Keratinocyte (primary cell): ENCODE data around the gene SERTAD1. TPM values are rescaled to one million over a fixed set of nuclear protein-coding genes. Genes with fewer than 3 reads are reported as not detected.
"Not testable (repeated sequence)": the region's sequence is repeated elsewhere in the genome, so short reads cannot be mapped to it uniquely, and the experiment has no call there.

Experiments
- DNase-seq: peaks from one replicate; pipeline ENCODE4 v3.0.0-alpha.2; 2011; ENCODE audit warnings: low read depth, missing footprints, low spot score
- FAIRE-seq: peaks from 2 replicates; lab custom pipeline; 2011; peaks lifted over from hg19 to GRCh38; lab: Jason Lieb, UNC
- H2AFZ ChIP-seq: 2 replicates; pipeline ENCODE4 v1.6.0; 2012; ENCODE audit warnings: low read length, control low read depth, inconsistent platforms; ENCODE audit not compliant: control insufficient read depth
- H3K27ac ChIP-seq: 2 replicates; pipeline ENCODE4 v1.5.1; 2011; ENCODE audit warnings: low read length; ENCODE audit not compliant: control insufficient read depth, insufficient read depth
- H3K27me3 ChIP-seq: 3 replicates; pipeline ENCODE4 v1.6.0; 2011; ENCODE audit warnings: low read length; ENCODE audit not compliant: control insufficient read depth, insufficient read depth; ENCODE audit errors: extremely low read depth
- H3K36me3 ChIP-seq, 2 experiments: 2 replicates in 1 of 2; 3 replicates in 1 of 2; pipeline ENCODE4 v1.5.1; 2011; ENCODE audit warnings: low read length in 2 of 2, mild to moderate bottlenecking in 1 of 2; ENCODE audit not compliant: control insufficient read depth in 2 of 2, insufficient read depth in 2 of 2; ENCODE audit errors: extremely low read depth in 1 of 2
- H3K4me1 ChIP-seq: 3 replicates; pipeline ENCODE4 v1.5.1; 2011; ENCODE audit warnings: low read length; ENCODE audit not compliant: control insufficient read depth, insufficient read depth; ENCODE audit errors: extremely low read depth
- H3K4me2 ChIP-seq: 3 replicates; pipeline ENCODE4 v1.6.0; 2011; ENCODE audit warnings: low read depth, low read length; ENCODE audit not compliant: control insufficient read depth, insufficient read depth; ENCODE audit errors: extremely low read depth
- H3K4me3 ChIP-seq, 3 experiments: fragments of 200-600 bp in 1 of 3; sonication (generic) in 1 of 3; 2 replicates in 2 of 3; 3 replicates in 1 of 3; pipeline ENCODE4 v1.5.1; 2011 to 2016; ENCODE audit warnings: low read length in 3 of 3, mild to moderate bottlenecking in 3 of 3, control low read depth in 2 of 3, inconsistent platforms in 1 of 3, low read depth in 1 of 3, mixed read lengths in 1 of 3, mixed run types in 1 of 3, moderate library complexity in 1 of 3; ENCODE audit not compliant: control insufficient read depth in 2 of 3, insufficient read depth in 2 of 3; ENCODE audit errors: extremely low read depth in 1 of 3
- H3K79me2 ChIP-seq: 2 replicates; pipeline ENCODE4 v1.6.0; 2012; ENCODE audit warnings: low read length; ENCODE audit not compliant: control insufficient read depth, insufficient read depth
- H3K9ac ChIP-seq: 3 replicates; pipeline ENCODE4 v1.6.0; 2011; ENCODE audit warnings: low read length; ENCODE audit not compliant: control insufficient read depth, insufficient read depth; ENCODE audit errors: extremely low read depth
- H3K9me1 ChIP-seq: 3 replicates; pipeline ENCODE4 v1.6.0; 2011; ENCODE audit warnings: low read length; ENCODE audit not compliant: control insufficient read depth, insufficient read depth; ENCODE audit errors: extremely low read depth
- H3K9me3 ChIP-seq: 2 replicates; pipeline ENCODE4 v1.5.1; 2012; ENCODE audit warnings: low read depth, low read length; ENCODE audit not compliant: control insufficient read depth
- H4K20me1 ChIP-seq: 3 replicates; pipeline ENCODE4 v1.6.0; 2011; ENCODE audit warnings: low read length; ENCODE audit not compliant: control insufficient read depth, insufficient read depth; ENCODE audit errors: extremely low read depth
- CTCF ChIP-seq, 3 experiments: IDR thresholded peaks in 1 of 3; conservative IDR thresholded peaks in 1 of 3; optimal IDR thresholded peaks in 1 of 3; 2 replicates in 2 of 3; 3 replicates in 1 of 3; pipeline versions ENCODE3 to v1.5.1; 2011; ENCODE audit warnings: low read length in 3 of 3, mild to moderate bottlenecking in 3 of 3, moderate library complexity in 2 of 3, control low read depth in 1 of 3, inconsistent platforms in 1 of 3; ENCODE audit not compliant: insufficient read depth in 2 of 3; ENCODE audit errors: extremely low read depth in 1 of 3
- EZH2 ChIP-seq: IDR thresholded peaks from one replicate; pipeline ENCODE4 v1.6.1; 2012; ENCODE audit warnings: inconsistent platforms, mild to moderate bottlenecking, low read length, moderate library complexity
- dilution Hi-C: fragments of 300-500 bp; cut with MboI; formaldehyde crosslinking; loops from one replicate; pipeline ENCODE4 v1.7.0; 2020; ENCODE audit warnings: low sequenced_read_pairs; ENCODE audit not compliant: extremely low pct_ligation_motif_present
- polyA plus RNA-seq, 5 experiments: library from polyadenylated mRNA; depleted of rRNA in 3 of 5; stranded (reverse) in 3 of 5; stranded (forward) in 1 of 5; unstranded in 1 of 5; fragments of >200 nt; gene quantifications; 1 replicate in 1 of 5; 2 replicates in 3 of 5; 3 replicates in 1 of 5; pipeline versions ENCODE4 v1.2.1 to v1.2.3, GENCODE V29; 2011 to 2012; ENCODE audit warnings: missing spikeins in 2 of 5, low read depth in 1 of 5, low replicate concordance in 1 of 5

The SERTAD1 gene
- polyA plus RNA-seq, 1 donor (not counting 4 experiments of a cell fraction or from before 2014, with no cell fraction given) = 9.5 TPM

GRCh38 chr19:40411125-40411842 lies 14.5 kb downstream of the SERTAD1 start:
- FAIRE-seq (peak; percentile 13), DNase-seq (no peak)
- peaks cover 11% of the 10 kb centered on the region for H3K4me1 ChIP-seq
- H3K27ac ChIP-seq = no peak overlapping the region
- no peak for TF ChIP-seq EZH2
- TF ChIP-seq CTCF (optimal IDR thresholded peaks at IDR 0.05 in 1 of 3, IDR thresholded peaks at IDR 0.05 in 1 of 3, conservative IDR thresholded peaks at IDR 0.05 in 1 of 3; ENCODE audit: extremely low read depth in 1 of 3, insufficient read depth in 2 of 3, low read length in 3 of 3) = no peak
- no peaks in the 10 kb centered on the region for H3K27me3 ChIP-seq
- no peaks in the 10 kb centered on the region for H3K9me1 ChIP-seq
- H2AFZ ChIP-seq = peak overlapping the region; percentile 91
- H4K20me1 ChIP-seq = no peaks in the 10 kb centered on the region
- no peak overlapping the region for H3K4me3 ChIP-seq
- dilution Hi-C loops = no loop called here
- H3K4me2 ChIP-seq = peak overlapping the region; percentile 64
- H3K36me3 ChIP-seq = no peaks in the 10 kb centered on the region
- H3K9me3 ChIP-seq = no peaks in the 10 kb centered on the region
- H3K9ac ChIP-seq = peak overlapping the region; percentile 33
- no peaks in the 10 kb centered on the region for H3K79me2 ChIP-seq

- no peak overlapping the region for H3K4me3 ChIP-seq
- no peak overlapping the region for H3K4me2 ChIP-seq
- no peaks in the 10 kb centered on the region for H3K36me3 ChIP-seq
- no peak overlapping the region for H3K9ac ChIP-seq
- H3K27ac ChIP-seq = no peak overlapping the region
- peaks cover 11% of the 10 kb centered on the region for H3K4me1 ChIP-seq
- H3K79me2 ChIP-seq = no peaks in the 10 kb centered on the region
- TF ChIP-seq EZH2 (no peak), CTCF (optimal IDR thresholded peaks at IDR 0.05 in 1 of 3, IDR thresholded peaks at IDR 0.05 in 1 of 3, conservative IDR thresholded peaks at IDR 0.05 in 1 of 3; ENCODE audit: extremely low read depth in 1 of 3, insufficient read depth in 2 of 3, low read length in 3 of 3) (no peak)
- FAIRE-seq (no peak), DNase-seq (no peak)
- dilution Hi-C loops = no loop called here
- H4K20me1 ChIP-seq = no peaks in the 10 kb centered on the region
- H3K27me3 ChIP-seq = no peaks in the 10 kb centered on the region
- no peak overlapping the region for H2AFZ ChIP-seq
- no peaks in the 10 kb centered on the region for H3K9me3 ChIP-seq
- H3K9me1 ChIP-seq = no peaks in the 10 kb centered on the region
Measured at GRCh38 chr19:40410030-40410389, 15.8 kb downstream of the SERTAD1 start.

- FAIRE-seq, H3K79me2 ChIP-seq, H4K20me1 ChIP-seq, H3K9ac ChIP-seq, H3K27ac ChIP-seq, H2AFZ ChIP-seq, DNase-seq, H3K27me3 ChIP-seq, H3K4me3 ChIP-seq, dilution Hi-C loops, H3K36me3 ChIP-seq, H3K9me3 ChIP-seq, H3K4me2 ChIP-seq, H3K9me1 ChIP-seq: not testable (repeated sequence)
- H3K4me1 ChIP-seq = peaks cover 11% of the 10 kb centered on the region
Measured at GRCh38 chr19:40408598-40408925, 17.2 kb downstream of the SERTAD1 start.
